NCI-H1694 treated with DMSO at 0.1 percent for 48 hours (cell line): ENCODE measurements around the gene SIAH3.

Source experiments
- DNase-seq: peaks from one replicate; lab custom pipeline; 2025; lab: John Stamatoyannopoulos, UW

Gene SIAH3

DNA sequence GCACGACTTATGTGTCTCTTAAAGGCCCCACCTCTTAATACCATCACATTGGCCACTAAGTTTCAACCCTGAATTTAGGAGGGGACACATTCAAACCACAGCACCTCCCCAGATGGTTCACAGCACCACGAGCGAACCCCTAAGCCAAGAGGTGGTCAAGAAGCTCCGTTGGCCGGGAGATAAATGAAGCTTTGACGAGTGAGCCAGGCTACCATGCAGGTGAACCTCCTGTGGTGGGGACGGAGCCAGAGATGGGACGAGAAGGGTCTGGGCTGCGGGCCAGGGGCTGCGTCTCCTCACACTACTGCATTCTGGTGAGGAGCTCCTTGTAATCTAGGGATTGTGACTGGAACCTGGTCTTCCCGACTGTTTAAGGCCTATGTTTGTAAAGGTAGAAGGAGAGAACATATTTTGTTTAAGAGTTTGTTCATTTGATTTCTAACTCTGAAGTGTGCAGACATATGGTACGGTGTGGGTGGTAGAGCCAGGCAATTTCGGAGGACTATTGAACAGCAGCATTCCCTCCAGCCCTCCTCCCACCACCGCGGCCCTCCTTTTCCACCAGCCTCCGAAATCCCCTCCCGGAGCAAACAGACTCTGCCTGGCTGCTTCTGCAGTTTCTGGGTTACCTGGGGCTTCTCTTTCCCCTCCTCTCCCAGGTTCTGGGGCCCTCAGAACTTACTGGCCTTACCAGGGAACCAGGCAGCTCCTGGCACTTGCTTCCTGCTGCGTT, 31.3 kb downstream of the SIAH3 start:
- no peak for DNase-seq

GRCh38 chr13:45817833-45818232, 33.7 kb downstream of the SIAH3 start:
- no peak for DNase-seq

- DNase-seq, result no peak
Observed at GRCh38 chr13:45816427-45816826, 35.1 kb downstream of the SIAH3 start.

- no peak for DNase-seq
Observed at GRCh38 chr13:45812695-45813372, 38.7 kb downstream of the SIAH3 start.

DNA sequence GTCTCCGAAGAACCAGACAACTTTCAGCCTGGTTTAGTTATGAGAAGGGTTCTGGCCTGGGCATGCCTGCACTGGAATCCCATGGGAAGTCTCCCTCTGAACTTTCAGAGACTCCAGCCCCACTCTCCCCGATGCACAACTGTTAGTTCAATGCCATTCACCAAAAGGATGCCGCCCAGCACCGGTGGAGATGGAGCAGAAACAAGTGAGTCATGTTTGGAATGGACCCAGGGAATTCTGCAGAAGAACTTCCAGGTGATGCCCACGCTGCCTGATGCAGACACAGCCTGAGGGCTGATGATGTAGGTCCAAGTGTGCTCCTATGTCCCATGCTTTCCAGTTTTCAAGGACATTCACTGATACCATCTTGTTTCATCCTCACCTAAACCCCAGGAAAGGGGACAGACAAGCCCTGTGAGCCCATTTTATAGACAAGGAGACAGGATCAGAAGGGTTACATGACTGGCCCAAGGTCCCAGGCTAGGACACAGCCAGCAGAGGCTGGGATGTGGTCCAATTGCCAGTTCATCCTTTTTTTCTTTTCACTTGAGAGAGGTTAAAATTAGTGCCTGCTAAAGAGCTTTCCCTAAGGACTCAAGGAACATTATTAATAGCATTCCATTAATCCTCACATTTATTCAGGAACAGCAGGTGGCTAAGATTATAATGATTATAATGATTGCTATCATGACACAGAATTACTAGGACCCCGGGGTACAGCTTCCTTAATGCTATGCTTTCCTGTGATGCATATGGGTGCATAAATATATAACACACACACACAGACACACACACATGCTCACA, 39.5 kb downstream of the SIAH3 start:
- no peak for DNase-seq

- DNase-seq, result no peak
Observed at GRCh38 chr13:45809801-45810394, 41.7 kb downstream of the SIAH3 start.

- DNase-seq, result no peak
Observed at GRCh38 chr13:45808925-45809324, 42.6 kb downstream of the SIAH3 start.

DNA sequence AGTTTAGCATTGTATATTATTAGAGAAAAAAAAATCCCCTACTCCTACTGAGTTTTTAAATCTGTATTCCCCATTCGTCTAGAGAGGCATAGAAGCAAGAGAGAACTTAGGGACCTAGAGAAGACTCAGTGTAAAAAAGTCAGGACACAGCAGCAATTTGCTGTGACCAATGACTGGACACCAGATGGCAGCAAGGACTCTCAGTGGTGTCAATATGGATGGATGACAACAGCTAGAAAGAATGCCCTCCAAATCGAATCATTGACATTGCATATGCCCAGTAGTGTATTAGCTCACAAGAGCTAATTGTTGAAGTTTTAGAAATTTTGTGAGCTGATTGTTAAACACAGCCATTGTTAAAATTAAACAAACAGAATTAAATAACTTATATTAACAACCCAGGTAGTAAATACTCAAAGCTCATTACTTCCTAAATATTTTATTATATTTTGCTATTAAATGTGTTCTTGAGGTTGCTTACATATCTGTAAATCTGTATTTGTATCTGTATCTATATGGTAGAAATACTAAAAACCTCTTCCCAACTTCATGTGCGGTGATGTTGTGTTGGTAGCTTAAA, 43.9 kb downstream of the SIAH3 start:
- no peak for DNase-seq

- no peak for DNase-seq
Observed at GRCh38 chr13:45800485-45800884, 51.1 kb downstream of the SIAH3 start.

DNA sequence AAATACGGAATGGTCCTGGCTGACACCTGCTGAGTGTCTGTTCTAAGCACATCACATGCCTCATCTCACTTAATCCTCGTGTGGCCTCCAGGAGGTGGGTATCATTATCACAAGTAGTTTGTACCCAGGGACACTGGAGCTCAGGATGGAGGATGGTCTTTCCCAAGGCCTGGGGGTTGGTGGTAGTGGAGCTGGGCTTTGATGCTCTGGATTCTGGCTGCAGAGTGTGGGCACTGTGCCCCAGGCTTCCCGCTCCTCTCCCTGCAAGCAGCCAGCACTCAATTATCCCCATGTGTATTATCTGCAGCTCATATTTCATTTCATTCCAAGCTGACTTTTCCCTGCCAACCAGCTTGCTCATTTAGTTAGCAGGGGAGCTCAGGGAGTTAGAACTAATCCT, 52.1 kb downstream of the SIAH3 start:
- peak; percentile 82 for DNase-seq

DNA sequence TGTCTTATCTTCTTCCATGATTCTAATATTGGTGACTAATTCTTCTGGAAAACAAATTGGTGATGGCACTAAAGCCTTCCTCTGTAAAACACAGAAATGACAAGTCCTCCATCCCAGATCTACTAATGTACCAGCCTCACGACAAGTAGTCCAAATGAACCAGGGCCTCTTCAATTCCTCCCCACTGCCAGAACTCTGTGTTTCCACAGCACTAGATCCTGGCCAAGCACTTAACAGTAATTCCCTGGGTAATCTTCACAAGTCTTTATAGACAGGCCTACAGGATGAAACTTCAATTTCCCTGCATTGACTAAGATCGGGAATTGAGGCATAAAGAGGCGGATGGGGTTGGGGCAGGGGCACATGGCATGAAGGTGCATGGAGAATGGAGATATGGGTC, 52.7 kb downstream of the SIAH3 start:
- DNase-seq, result no peak

DNA sequence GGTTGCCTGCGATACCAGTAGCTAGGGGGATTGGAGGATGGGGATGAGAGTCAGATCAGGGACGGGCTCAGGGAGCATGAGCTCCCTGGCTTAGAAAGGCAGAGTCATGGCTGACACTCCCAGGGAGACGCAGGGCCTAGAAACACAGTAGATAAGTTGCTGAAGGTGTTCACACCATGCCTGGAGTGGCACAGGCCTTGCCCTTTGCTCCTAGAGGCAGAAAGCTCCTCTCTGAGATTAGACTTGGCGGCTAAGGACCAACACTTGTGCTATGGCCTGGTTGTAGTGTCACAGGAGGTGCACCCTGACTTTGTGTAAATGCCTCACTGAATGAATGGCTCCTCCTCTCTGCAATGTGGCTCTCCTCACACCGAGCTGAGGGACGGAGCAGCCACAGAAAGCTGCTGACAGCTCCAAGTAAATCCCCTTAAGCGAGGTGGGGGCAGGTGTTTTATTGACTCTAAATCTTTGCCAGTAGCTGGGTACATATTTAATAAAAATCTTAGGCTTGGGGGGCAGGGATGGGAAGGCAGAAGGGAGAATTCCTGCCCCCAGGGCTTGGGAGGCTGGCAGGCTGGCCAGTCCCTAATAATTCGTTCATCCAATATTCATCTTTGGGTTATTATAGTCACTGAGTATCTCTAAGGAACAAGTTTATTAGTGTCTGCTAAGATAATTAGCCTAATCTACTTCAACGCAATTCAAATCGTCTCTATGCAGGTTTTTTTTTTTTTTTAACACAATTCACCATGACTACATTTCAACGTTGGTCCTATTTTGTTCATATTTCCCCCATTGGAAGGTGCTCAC, 54.9 kb downstream of the SIAH3 start:
- no peak for DNase-seq

DNA sequence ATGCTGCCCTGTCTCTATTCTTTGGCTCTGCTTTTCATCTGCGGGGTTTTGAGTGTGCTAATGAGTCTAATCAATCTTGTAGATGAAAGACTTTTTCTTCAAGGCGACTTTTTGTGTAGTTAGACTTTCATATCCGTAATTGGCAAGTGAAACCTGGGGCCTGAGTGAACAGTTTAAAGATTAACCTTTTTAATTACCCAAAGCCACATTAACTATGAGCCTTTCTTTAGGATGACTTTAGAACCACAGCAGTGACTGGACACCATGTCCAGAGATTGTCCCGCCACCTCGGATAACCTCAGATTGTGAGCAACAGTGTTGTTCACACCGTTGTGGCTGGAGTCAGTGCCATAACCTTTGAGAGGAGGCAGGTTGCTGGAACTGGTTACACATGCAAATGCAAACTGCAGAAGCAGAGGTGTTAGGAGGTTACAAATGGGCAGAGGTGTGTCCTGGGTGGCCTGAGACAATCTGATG, 58.7 kb downstream of the SIAH3 start:
- no peak for DNase-seq

GRCh38 chr13:45788011-45788410, 63.5 kb downstream of the SIAH3 start:
- no peak for DNase-seq

- DNase-seq, result no peak
Observed at GRCh38 chr13:45787346-45787745, 64.2 kb downstream of the SIAH3 start.

DNA sequence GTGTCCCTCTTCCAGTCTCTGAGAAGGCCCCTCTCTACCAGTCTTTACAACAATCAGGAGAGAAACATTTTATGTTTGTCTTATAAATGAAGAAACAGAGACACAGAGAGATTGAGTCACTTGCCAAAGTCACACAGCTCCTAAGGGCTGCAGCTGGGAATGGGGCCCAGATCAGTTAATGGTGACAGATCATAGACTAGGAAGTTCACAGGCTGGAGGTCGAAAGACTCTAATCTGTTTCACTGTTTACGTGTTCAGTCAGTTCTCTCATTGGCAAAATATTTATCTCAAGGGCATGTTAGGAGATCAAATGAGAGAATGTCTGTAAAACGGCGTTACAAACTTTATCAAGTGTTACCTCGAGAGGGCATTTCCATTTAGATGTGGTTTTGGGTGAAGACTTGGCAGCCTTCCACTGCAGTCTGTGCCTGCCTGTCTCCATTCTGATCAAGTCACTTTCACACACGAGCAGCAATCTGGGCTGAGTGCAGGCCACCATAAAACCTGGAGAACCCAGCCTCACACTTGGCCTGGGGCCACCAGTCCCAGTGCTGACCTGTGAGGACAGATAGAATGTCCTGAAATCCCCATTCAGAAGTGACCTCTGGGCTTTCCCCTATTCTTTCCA, 65.1 kb downstream of the SIAH3 start:
- peak; percentile 23 for DNase-seq

GRCh38 chr13:45784755-45785675, 66.5 kb downstream of the SIAH3 start:
- no peak for DNase-seq

GRCh38 chr13:45783346-45784043, 68.1 kb downstream of the SIAH3 start:
- no peak for DNase-seq
